Measurements from ENCODE around the gene SLC35B2. TPM values are rescaled to one million over a fixed set of nuclear protein-coding genes. Genes with fewer than 3 reads are reported as not detected.

The SLC35B2 gene
- total RNA-seq, 1 donor from 2014 or later: 19.4 TPM

DNA sequence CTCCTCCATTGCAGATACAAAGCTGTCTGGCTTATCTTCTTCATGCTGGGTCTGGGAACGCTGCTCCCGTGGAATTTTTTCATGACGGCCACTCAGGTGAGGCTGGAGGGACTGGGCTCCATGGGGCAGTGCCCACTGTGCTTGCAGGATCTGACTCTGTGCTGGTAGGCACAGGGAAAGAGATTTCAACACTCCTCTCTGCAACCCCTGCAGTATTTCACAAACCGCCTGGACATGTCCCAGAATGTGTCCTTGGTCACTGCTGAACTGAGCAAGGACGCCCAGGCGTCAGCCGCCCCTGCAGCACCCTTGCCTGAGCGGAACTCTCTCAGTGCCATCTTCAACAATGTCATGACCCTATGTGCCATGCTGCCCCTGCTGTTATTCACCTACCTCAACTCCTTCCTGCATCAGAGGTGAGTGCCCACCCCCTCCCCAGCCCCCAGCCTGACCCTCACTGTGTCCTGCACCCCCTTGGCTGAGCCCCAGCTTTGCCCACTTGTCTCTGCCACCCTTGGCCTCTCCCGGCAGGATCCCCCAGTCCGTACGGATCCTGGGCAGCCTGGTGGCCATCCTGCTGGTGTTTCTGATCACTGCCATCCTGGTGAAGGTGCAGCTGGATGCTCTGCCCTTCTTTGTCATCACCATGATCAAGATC, 27.8 kb downstream of the SLC35B2 start:
- intact Hi-C loops (cut with DNase I): no loop called here
- ATAC-seq (ENCODE audit: poor library complexity) (peak; percentile 54), DNase-seq (peak; percentile 70)

DNA sequence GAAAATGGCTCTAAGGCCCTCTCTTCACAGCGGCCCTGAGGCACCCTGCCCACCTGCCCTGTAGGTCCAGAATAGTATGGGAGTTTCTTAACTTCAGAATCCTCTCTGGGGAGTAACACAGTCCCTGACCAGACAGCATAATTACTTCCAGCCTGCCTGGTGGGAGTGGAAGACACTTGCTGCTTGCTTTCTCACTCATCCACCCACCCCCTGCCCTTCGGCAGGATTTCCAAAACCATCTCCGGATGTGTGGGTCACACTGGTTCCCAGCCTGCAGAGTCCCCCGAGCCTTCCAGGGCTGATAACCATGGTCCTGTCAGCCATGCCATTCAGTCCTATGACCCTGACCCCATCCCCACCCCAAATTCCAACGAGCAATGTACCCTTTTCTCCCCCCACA, 28.5 kb downstream of the SLC35B2 start:
- DNase-seq (no peak), ATAC-seq (ENCODE audit: poor library complexity) (no peak)
- intact Hi-C loops (cut with DNase I): no loop called here

GRCh38 chr6:44228433-44228832, 28.9 kb downstream of the SLC35B2 start:
- intact Hi-C loops (cut with DNase I): no loop called here
- ATAC-seq (ENCODE audit: poor library complexity) (no peak), DNase-seq (no peak)

GRCh38 chr6:44228031-44228430, 29.3 kb downstream of the SLC35B2 start:
- no peak for DNase-seq
- ATAC-seq (ENCODE audit: poor library complexity): no peak
- intact Hi-C loops (cut with DNase I): no loop called here

GRCh38 chr6:44227148-44227793, 30.1 kb downstream of the SLC35B2 start:
- ATAC-seq (ENCODE audit: poor library complexity) (peak; percentile 0), DNase-seq (peak; percentile 54)
- intact Hi-C loops (cut with DNase I): no loop called here

DNA sequence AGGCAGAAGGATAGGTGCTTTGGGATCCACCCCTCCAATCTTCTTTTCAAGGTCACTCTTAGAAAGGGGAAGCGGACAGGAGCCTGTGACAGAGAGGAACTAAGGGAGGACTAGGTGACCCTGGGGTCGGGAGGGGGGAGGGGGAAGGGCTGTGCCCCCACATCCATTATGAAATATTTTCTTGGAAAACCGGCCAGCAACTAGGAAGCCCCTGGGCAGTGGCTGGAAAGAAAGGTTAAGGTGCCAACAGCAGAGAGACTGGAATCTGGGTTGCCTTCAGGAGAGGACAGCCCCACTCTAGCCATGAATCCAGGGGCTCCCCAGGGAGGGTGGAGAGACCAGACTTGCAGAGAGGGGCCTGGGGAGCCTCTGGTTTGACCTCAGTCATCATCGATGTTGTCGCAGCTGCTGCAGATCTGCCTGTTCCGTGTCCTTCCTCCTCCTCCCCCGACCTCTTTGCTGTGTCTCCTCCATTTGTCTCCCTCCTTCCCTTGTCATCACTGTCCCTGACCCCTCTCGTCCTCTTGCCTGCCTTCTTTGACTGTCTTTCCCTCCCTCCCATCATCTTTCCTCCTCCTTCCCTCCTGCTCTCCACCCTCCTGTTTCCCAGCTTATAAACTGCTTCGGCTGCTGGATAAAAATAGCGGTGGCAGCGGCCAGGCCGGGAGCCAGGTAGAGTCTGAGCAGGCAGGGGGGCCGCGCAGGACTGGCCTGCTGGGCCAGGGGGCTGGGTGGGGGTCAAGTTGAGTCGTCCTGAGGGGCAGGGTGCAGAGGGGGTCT, 30.8 kb downstream of the SLC35B2 start:
- peak; percentile 50 for ATAC-seq (ENCODE audit: poor library complexity)
- peak; percentile 75 for DNase-seq
- intact Hi-C loops (cut with DNase I): no loop called here

GRCh38 chr6:44225579-44226325, 31.6 kb downstream of the SLC35B2 start:
- ATAC-seq (ENCODE audit: poor library complexity): no peak
- intact Hi-C loops (cut with DNase I): no loop called here

DNA sequence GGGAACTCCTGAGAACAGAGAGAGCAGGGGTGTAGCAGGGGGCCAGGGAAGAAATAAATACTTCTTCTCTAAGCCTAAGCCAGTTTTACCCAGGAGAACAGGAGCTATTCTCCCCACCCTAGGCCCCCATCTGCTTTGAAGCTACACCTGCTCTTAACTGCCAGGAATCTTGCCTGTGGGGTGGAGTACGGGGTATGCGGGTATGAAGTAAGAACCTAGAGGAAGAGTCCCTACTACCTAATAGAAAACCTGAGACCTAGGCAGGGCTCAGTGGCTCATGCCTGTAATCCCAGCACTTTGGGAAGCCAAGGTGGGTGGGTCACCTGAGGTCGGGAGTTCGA, 32.4 kb downstream of the SLC35B2 start:
- intact Hi-C loops (cut with DNase I): no loop called here
- DNase-seq: no peak
- no peak for ATAC-seq (ENCODE audit: poor library complexity)

More at GRCh38 chr6:44225579-44226325, 31.6 kb downstream of the SLC35B2 start:
- no peak for DNase-seq

GRCh38 chr6:44224029-44224964, 33.0 kb downstream of the SLC35B2 start:
- no peak for DNase-seq
- no peak for ATAC-seq (ENCODE audit: poor library complexity)
- intact Hi-C loops (cut with DNase I): no loop called here

DNA sequence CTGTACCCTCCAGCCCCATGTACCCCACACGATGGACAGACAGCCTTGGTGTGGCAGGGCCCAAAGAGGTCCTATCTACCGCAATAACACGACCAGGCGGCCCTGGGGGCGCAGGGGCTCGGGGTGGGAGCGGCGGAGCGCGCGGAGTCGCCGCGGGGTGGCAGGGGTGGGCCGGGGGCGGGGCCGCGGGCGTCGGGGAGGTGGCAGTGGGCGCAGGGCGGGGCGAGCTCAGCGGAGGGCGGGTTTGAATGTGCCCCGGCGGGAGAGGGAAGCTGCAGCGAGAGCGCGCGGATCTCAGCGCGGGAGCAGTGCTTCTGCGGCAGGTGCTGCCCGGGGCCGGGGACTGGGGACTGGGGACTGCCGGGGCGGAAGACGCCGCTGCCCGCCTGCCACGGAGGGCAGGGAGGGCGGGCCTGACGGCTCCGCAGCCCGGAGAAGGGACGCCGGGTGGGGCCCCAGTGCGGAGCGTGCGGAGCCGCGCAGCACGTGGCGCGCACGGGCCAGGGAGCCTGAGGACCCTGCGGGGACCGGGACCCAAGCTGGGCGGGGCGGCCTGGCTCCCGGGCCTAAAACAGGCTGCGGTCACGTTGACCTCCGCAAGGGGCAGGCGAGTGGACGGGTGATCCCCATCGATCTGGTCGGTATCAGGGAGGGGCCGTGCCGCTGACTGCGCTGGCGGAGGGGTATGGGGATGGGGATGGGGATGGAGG, 33.9 kb downstream of the SLC35B2 start, which contains the start of gene SLC29A1:
Gene SLC29A1 (plus strand): TSS at position 277 of the 710 bp plus-strand sequence. CDS start 3,719 bp downstream, outside the sequence.
- DNase-seq (peak; percentile 90), ATAC-seq (ENCODE audit: poor library complexity) (peak; percentile 49)
- intact Hi-C loops (cut with DNase I): no loop called here

GRCh38 chr6:44222486-44223318, 34.6 kb downstream of the SLC35B2 start:
- ATAC-seq (ENCODE audit: poor library complexity) (no peak), DNase-seq (no peak)
- intact Hi-C loops (cut with DNase I): no loop called here

DNA sequence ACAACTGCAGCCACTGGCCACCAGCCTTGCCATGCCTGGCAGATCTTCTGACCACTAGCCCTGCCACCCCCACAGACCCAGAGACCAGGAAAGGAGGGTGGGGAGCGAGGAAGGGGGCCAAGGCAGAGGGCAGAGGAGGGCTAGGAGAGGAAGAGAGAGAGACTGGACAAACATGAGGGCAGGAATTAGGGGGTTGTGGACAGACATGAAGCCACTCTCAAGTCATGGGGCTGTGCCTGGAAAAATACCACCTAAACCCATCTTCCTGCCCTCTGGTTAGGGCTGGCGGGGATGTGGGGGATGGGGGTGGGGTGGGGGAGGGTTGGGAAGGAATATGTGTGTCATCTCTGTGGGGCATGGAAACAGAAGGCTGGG, 35.4 kb downstream of the SLC35B2 start:
- DNase-seq (no peak), ATAC-seq (ENCODE audit: poor library complexity) (no peak)
- intact Hi-C loops (cut with DNase I): no loop called here

DNA sequence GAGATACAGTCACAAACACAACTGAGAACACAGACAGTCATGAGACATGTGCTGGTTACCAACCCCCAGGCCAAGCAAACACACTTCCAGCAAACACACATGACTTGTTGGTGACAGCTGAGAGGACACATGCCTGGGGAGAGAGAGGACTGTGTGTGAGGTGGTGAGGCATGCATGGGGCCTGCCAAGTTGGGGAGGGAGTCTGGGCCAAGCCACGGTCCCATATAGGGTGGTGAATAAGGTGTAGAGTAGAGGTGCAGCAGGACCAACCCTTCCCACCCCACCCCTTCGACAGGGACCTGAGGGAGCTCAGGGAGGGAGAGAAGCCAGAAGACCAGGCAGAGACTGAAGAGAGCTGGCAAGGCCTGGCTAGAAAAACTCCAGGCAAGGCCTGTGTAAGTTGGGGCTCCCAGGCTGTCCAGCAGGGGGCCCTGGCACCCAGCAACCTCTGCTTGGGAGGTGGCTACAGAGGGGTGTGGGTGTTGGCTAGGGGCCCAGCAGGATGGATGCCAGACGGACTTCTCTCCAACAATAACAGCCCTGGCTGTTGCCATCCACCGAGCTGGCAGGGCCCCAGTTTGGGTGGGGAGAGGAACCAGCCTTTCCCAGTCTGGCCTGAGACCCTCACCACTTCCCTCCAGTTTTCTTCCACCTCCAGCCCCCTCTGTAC, 35.9 kb downstream of the SLC35B2 start:
- intact Hi-C loops (cut with DNase I): no loop called here
- peak; percentile 96 for DNase-seq
- peak; percentile 59 for ATAC-seq (ENCODE audit: poor library complexity)

DNA sequence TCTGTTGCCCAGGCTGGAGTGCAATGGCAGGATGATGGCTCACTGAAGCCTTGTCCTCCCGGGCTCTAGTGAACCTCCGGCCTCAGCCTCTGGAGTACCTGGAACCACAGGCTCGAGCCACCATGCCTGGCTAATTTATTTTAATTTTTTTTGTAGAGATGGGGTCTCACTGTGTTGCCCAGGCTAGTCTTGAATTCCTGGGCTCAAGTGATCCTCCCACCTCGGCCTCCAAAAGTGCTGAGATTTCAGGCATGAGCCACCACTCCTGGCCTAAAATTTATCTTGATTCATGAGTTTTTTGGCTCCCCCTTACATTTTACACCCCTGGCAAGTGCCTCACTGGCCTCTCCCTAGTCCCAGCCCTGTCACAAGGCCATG, 36.4 kb downstream of the SLC35B2 start:
- no peak for ATAC-seq (ENCODE audit: poor library complexity)
- DNase-seq: no peak
- intact Hi-C loops (cut with DNase I): no loop called here

GRCh38 chr6:44219815-44220784, 37.2 kb downstream of the SLC35B2 start:
- DNase-seq: no peak
- no peak for ATAC-seq (ENCODE audit: poor library complexity)
- intact Hi-C loops (cut with DNase I): no loop called here
